Stomach (tissue), 4 donors: ENCODE data around the gene WBP2.
"Not testable (repeated sequence)": the region's sequence is repeated elsewhere in the genome, so short reads cannot be mapped to it uniquely, and the experiment has no call there.

Experiments used
- EP300 ChIP-seq: sonication (generic); formaldehyde crosslinking; IDR thresholded peaks from one replicate; pipeline ENCODE4 v1.6.1; 2017; ENCODE audit warnings: antibody characterized with exemption
- POLR2A ChIP-seq, 4 donors: fragments of 450-650 bp; IDR thresholded peaks; one replicate each; pipeline ENCODE4 v1.6.1; 2016; ENCODE audit warnings: antibody characterized with exemption in 4 of 4, control low read depth in 2 of 4, mild to moderate bottlenecking in 1 of 4, moderate library complexity in 1 of 4
- POLR2AphosphoS5 ChIP-seq, 3 donors: sonication (generic); formaldehyde crosslinking; IDR thresholded peaks; one replicate each; pipeline ENCODE4 v1.6.1; 2016; ENCODE audit warnings: antibody characterized with exemption in 3 of 3
- TF ChIP-seq, protein P1 (sequence below), 7 experiments: fragments of 450-650 bp in 4 of 7; fragments of 200-600 bp in 3 of 7; sonication (generic) in 3 of 7; IDR thresholded peaks; one replicate each; pipeline ENCODE4 v1.5.1; 2016 to 2019; ENCODE audit warnings: antibody characterized with exemption in 7 of 7, control low read depth in 2 of 7, mild to moderate bottlenecking in 1 of 7

DNA sequence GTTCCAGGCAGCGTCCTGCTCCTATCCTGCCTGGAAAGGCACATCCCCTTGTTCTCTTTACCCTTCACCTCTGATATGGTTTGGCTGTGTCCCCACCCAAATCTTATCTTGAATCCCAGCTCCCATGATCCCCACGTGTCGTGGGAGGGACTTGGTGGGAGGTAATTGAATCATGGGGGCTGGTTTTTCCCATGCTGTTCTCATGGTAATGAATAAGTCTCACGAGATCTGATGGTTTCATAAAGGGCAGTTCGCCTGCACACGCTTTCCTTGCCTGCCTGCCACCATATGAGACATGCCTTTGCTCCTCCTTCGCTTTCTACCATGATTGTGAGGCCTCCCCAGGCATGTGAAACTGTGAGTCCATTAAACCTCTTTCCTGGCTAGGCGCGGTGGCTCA is 30.7 kb upstream of the WBP2 start:
- TF ChIP-seq, protein P1, sequence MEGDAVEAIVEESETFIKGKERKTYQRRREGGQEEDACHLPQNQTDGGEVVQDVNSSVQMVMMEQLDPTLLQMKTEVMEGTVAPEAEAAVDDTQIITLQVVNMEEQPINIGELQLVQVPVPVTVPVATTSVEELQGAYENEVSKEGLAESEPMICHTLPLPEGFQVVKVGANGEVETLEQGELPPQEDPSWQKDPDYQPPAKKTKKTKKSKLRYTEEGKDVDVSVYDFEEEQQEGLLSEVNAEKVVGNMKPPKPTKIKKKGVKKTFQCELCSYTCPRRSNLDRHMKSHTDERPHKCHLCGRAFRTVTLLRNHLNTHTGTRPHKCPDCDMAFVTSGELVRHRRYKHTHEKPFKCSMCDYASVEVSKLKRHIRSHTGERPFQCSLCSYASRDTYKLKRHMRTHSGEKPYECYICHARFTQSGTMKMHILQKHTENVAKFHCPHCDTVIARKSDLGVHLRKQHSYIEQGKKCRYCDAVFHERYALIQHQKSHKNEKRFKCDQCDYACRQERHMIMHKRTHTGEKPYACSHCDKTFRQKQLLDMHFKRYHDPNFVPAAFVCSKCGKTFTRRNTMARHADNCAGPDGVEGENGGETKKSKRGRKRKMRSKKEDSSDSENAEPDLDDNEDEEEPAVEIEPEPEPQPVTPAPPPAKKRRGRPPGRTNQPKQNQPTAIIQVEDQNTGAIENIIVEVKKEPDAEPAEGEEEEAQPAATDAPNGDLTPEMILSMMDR (IDR thresholded peaks at IDR 0.05) = not testable (repeated sequence)
- TF ChIP-seq POLR2AphosphoS5 (IDR thresholded peaks at IDR 0.05); POLR2A (IDR thresholded peaks at IDR 0.05); EP300: not testable (repeated sequence)
